ENCODE measurements around the gene LKAAEAR1. TPM values are rescaled to one million over a fixed set of nuclear protein-coding genes. Genes with fewer than 3 reads are reported as not detected.

Gene LKAAEAR1
- total and polyA plus RNA-seq, 9 of the 15 experiments (the other 6 are each of a cell fraction or from before 2014, with no cell fraction given): not detected

GRCh38 chr20:64062596-64063388, 21.4 kb downstream of the LKAAEAR1 start, which contains the start of gene TCEA2 (continued):
- TF ChIP-seq ZBTB40 (IDR thresholded peaks at IDR 0.05) (no peak), ZBTB40 (CRISPR knock-in tag; IDR thresholded peaks at IDR 0.05) (no peak), SIX5 (IDR thresholded peaks at IDR 0.05; ENCODE audit: borderline replicate concordance in 1 of 2, insufficient read depth in 1 of 2, low read depth in 1 of 2, low read length in 2 of 2) (peak; percentile 99 to 100), ZNF3 (CRISPR knock-in tag; IDR thresholded peaks at IDR 0.05) (no peak), ZNF121 (CRISPR knock-in tag; conservative IDR thresholded peaks at IDR 0.05) (no peak), ZBTB34 (CRISPR knock-in tag; IDR thresholded peaks at IDR 0.05) (no peak), ETV1 (tag; conservative IDR thresholded peaks at IDR 0.05; ENCODE audit: low read depth) (no peak), KDM4B (IDR thresholded peaks at IDR 0.05; ENCODE audit: borderline replicate concordance in 2 of 2, low read depth in 1 of 2) (no peak), ZNF140 (CRISPR knock-in tag; IDR thresholded peaks at IDR 0.05) (no peak), PHF21A (IDR thresholded peaks at IDR 0.05; ENCODE audit: borderline replicate concordance, low read depth) (no peak), ATF7 (IDR thresholded peaks at IDR 0.05) (peak; percentile 62; the same call in 1 of the 2 replicates), RFX7 (CRISPR knock-in tag; IDR thresholded peaks at IDR 0.05) (no peak), CBFA2T3 (IDR thresholded peaks at IDR 0.05) (no peak)
- TF ChIP-seq, protein P1, sequence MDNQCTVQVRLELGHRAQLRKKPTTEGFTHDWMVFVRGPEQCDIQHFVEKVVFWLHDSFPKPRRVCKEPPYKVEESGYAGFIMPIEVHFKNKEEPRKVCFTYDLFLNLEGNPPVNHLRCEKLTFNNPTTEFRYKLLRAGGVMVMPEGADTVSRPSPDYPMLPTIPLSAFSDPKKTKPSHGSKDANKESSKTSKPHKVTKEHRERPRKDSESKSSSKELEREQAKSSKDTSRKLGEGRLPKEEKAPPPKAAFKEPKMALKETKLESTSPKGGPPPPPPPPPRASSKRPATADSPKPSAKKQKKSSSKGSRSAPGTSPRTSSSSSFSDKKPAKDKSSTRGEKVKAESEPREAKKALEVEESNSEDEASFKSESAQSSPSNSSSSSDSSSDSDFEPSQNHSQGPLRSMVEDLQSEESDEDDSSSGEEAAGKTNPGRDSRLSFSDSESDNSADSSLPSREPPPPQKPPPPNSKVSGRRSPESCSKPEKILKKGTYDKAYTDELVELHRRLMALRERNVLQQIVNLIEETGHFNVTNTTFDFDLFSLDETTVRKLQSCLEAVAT (IDR thresholded peaks at IDR 0.05): no peak; a peak in 1 of 4 replicates
- TF ChIP-seq, protein P2, sequence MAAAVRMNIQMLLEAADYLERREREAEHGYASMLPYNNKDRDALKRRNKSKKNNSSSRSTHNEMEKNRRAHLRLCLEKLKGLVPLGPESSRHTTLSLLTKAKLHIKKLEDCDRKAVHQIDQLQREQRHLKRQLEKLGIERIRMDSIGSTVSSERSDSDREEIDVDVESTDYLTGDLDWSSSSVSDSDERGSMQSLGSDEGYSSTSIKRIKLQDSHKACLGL (CRISPR knock-in tag; IDR thresholded peaks at IDR 0.05; ENCODE audit: borderline replicate concordance, poor library complexity, severe bottlenecking): no peak

Measured in K562 (cell line).